ENCODE measurements around the gene NUP98.
"Not testable (repeated sequence)": the region's sequence is repeated elsewhere in the genome, so short reads cannot be mapped to it uniquely, and the experiment has no call there.

Gene NUP98

DNA sequence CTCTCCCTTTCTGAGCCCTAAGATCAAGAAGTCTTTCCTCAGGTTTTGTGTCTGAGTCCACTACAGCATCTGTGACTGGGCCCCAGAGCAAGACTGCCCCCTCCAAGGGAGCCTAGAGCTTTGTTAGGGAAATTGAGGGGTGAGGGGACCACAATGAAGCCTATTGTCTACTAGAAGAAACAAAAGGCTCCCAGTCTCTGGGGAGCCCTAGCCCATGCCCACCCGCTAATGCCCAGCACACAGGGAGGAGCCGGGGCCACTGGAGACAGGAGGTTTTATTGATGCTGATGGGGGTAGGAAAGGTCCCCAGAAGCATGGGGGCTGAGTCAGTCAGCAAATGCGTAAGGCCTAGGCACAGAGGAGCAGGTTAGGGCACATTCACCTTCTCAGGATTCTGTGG is 29.4 kb upstream of the NUP98 start:
- no peak for DNase-seq (ENCODE audit: low read depth in 2 of 2)

DNA sequence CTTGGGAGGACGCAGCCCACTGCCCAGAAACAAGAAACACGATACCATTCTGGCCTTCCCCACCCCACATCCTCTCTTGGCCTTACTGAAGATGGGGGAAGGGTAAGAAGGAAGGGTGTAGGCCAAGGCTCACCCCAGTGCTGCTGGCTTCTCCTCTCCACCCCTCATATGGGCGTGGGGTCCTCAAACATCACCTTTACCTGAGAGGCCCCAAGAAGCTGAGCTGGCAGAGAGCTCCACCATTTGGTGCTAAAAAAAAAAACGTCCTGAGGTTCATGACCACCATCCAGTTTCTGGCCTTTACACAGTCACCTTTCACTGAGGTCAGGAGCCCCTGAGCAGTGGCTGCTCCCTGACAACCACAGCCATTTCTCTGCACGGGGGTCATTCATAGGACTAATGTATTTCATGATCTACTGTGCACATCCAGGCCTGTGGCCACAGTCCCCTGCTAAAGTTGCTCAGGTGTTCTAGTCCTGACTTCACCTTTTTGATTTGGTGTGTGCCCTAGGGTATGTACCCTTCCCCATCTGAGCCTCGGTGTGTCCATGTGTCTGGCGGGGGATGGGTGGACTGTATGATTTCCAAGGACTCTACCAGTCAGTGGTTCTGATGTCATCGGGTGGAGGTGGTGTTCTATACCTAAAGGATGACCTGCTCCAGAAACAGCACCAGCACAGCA is 28.3 kb upstream of the NUP98 start:
- DNase-seq (ENCODE audit: low read depth in 2 of 2) = no peak

DNA sequence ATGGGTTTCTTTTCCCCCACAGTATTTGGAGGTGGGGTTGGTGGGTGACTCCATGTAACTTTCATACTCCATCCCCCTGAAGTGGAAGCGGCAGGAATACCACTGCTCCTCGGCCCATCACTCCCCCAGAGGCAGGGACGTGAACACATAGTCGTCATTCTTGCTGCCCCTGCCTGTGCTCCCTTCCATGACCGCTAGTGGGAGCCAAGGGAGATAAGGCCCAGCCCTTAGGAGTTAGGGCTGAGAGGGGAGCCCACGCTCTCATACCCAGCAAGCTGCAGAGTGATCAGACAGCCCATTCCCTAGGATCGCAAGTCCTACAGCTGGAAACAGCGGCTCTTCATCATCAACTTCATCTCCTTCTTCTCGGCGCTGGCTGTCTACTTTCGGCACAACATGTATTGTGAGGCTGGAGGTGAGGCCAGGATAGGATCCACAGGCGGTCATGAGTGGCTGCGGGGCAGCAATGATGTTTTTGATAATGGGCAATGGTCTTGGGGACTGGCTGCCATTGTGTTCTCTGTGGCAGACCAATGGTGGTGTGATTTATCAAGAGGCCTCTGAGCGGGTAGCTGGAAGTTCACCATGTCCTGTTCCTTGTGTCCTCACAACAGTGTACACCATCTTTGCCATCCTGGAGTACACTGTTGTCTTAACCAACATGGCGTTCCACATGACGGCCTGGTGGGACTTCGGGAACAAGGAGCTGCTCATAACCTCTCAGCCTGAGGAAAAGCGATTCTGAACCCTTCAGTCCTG is 27.5 kb upstream of the NUP98 start:
- DNase-seq (ENCODE audit: low read depth in 2 of 2) = peak; percentile 68 to 73

DNA sequence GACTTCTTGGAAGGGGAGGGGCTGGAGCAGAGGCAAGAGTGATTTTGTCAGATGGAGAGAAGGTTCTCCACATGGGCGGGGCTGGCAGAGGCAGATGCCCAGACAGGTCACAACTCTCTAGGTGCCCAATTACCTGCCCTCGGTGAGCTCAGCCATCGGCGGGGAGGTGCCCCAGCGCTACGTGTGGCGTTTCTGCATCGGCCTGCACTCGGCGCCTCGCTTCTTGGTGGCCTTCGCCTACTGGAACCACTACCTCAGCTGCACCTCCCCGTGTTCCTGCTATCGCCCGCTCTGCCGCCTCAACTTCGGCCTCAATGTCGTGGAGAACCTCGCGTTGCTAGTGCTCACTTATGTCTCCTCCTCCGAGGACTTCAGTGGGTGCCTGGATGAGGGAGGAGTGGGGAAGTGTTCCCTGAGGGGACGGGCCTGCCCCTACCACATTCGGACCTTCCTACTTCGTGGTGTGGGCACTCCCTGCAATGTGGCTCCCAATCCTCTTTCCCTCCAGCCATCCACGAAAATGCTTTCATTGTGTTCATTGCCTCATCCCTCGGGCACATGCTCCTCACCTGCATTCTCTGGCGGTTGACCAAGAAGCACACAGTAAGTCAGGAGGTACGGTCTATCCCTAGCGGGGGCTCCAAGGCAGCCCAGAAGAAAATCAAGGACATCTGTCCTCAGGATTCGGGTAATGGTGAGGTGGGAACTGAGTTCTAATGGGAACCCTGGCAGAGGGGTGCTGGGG is 26.6 kb upstream of the NUP98 start:
- DNase-seq (ENCODE audit: low read depth in 2 of 2) = no peak

DNA sequence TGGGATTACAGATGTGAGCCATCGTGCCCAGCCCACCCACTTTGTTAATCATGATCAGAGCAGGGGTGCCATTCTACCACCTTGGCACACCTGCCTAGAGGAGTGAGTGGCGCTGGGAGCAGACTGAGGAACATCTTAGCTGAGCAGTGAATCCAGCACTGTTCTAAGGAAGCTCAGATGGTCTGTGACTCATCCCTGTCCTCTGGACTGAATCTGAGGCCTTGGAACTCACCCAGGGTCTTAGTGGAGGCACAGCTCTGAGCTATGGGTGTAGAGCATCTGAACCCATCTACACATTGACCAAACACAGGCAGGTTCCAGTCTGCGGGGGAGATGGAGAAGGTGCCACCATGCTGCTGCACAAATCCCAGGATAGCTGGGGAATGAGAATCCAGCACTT is 25.9 kb upstream of the NUP98 start:
- DNase-seq (ENCODE audit: low read depth in 2 of 2) = no peak

DNA sequence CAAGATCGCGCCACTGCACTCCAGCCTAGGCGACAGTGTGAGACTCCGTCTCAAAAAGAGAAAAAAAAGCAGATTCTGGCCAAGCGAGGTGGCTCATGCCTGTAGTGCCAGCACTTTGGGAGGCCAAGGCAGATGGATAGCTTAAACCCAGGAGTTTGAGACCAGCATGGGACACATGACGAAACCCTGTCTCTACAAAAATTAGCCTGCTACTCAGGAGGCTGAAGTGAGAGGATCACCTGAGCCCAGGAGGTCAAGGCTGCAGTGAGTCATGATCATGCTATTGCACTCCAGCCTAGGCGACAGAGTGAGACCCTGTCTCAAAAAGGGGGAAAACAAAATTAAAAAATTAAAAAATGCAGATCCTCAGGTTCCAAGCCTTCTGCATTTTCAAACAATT is 25.0 kb upstream of the NUP98 start:
- DNase-seq (ENCODE audit: low read depth in 2 of 2) = no peak

DNA sequence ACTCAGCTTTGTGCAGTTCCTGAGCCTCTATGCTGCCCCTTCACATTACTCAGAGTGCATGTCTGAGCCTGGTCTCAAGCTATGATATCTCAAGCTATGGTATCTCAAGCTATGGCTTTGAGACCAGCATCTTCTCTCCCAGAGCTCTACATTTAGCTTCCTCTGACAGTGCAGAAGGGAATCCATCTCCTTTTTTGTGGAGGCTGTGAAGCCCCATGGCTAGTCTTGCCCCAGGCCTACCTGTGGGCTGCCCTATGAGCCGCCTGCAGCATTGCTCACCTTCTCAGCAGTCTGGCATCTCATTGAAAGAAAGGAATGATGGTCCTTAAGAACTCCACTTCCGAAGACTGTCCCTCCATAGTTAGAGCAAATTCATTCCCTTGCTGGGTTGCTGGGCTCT is 23.6 kb upstream of the NUP98 start:
- DNase-seq (ENCODE audit: low read depth in 2 of 2) = no peak

DNA sequence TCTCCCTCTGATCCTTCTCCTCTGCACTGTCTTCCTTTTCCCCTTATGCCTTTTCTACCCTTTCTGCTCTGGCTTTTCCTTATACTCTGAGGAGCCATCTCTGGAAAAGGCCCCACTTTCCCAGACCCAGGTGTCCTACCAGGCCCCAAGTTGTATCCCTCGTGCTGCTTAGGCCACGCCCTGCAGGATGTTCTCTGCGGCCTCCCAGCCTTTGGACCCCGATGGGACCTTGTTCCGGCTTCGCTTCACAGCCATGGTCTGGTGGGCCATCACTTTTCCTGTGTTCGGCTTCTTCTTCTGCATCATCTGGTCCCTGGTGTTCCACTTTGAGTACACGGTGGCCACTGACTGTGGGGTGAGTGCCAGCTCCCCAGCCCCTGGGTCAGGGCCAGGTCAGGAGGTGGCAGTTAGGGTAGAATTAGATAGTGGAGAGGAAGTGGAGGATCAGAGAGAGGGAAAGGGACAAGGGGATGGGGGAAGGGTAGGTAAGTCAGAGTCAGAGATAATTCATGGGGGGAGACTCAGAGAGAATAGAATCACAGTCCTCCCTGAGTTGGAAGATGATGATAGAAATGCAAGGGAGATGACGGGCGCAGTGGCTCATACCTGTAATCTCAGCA is 19.9 kb upstream of the NUP98 start:
- DNase-seq (ENCODE audit: low read depth in 2 of 2) = no peak

DNA sequence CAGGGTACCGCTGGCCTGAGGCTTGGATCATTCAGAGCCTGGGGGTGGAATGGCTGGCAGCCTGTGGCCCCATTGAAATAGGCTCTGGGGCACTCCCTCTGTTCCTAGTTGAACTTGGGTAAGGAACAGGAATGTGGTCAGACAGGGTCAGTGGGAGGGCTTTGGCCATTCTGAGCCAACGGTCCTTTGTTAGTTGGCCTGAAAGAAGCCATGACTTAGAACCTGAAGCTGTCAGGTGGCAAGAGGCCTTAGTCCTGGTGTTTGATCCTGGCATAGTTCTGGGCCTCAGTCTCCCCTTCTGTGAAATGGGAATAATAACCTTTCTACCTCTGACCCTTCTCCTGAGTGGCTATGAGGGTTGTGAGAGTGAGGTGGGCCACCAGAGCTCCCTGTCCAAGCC is 19.3 kb upstream of the NUP98 start:
- no peak for DNase-seq (ENCODE audit: low read depth in 2 of 2)

DNA sequence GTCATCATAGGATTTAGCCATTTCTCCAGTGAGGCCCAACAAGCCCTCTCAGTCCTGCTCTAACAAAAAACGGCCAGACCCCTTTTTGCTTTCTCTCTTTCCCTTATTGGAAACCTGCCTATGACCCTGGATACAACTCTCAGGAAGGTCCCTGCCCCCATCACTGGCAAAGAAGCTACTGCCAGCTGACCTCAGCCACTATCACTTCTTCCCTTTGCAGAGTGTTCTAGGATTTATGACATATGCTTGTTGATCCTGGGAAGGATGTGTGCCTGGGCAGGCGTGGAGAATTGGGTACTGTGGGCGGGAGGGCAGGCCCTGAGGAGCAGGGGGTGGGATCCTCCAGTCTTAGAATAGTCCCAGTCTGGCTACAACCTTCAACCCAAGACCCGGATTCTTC is 18.5 kb upstream of the NUP98 start:
- DNase-seq (ENCODE audit: low read depth in 2 of 2) = no peak

DNA sequence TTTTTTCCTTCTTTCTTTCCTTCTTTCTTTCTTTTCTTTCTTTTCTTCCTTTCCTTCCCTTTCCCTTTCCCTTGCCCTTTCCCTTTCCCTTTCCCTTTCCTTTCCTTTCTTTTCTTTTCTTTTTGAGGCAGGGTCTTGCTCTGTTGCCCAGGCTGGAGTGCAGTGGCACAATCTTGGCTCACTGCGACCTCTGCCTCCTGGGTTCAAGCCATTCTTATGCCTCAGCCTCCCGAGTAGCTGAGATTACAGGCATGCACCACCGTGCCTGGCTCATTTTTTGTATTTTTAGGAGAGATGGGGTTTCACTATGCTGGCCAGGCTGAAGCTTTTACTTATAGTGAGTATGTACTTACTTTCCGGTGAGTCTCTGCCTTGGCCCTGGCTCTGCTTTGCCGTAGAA is 17.5 kb upstream of the NUP98 start:
- not testable (repeated sequence) for DNase-seq (ENCODE audit: low read depth in 2 of 2)

DNA sequence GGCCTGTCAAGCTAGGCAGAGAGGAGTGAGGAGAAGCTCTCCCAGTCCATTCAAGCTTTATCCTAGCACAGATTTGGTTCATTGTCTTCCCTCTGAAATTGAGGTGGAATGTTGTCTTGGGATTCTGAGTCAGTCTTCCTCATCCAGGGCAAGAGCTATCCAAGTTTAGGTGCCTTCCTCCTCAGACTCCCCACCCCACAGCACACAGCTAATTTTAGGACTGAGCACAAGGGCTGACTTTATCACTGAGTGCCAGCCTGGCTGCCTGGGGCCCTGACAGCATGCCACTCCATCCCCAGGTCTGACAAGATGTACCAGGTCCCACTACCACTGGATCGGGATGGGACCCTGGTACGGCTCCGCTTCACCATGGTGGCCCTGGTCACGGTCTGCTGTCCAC is 13.6 kb upstream of the NUP98 start:
- DNase-seq (ENCODE audit: low read depth in 2 of 2) = no peak

DNA sequence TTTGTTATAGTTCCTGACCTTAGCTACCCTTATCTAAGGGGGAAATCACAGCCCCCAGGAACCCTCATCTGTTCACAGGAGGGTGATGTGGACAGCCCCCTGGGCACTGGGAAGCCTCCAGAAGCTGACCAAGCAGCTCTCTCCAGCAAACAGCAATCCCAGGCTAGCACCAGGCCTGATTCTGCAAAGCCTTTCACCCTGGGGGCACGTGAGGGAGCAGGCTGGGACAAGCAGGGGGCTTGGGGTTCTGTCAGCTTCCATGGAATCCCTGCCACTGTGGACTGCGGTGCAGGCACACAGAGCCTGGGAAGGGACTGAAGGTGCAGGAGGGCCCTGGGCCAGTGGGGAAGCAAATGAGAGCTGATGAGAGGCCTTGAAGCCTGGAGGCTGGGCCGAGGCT is 13.1 kb upstream of the NUP98 start:
- no peak for DNase-seq (ENCODE audit: low read depth in 2 of 2)

DNA sequence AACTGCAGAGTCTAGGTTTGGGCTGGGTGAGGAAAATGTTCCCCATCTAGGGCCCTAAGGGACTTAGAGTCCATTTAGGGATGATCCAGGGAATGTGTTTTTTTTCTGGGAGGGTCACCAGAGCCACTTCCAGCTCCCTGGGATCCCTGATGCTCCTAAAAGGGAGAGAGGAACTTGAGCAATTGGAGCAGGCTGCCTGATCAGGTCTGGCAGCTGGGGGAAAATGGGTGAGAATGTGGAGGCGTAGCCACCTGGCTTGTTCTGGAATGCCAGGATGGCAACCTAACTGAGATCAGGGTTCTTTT is 12.2 kb upstream of the NUP98 start:
- DNase-seq (ENCODE audit: low read depth in 2 of 2) = no peak

DNA sequence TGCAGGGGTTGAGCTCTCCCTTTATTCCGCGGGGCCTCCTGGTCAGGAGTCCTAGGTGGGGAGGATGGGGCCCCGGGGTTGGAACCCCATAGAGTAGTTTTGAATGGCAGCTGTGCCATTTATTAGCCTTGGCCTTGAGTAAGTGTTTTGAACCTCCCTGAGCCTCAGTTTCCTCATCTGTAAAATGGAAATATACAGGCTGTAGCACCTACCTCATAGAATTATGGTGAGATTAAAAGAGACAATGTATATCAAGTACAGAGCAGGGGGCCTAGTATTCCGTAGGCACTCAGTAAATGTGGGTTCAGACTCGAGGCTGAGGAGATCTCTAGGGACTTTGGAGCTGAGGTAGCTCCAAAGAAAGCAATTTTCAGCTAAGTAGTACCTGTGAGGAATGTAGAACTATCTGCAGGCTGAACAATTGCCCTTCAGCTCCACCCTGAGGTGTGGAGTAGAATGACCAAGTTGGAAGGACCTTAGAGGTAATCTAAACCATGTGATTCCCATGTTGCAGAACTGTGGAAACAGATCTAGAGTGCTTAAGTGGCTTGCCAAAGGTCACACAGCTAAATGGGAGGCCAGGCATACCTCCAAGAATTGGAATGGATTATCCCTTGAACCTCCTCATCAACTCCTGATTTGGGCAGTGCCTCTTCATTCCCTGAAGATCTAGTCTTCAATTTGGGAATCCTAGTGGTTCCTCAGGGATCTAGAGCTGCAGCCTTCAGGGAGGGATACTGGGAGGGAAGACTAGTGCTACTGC is 11.7 kb upstream of the NUP98 start:
- DNase-seq (ENCODE audit: low read depth in 2 of 2) = no peak

DNA sequence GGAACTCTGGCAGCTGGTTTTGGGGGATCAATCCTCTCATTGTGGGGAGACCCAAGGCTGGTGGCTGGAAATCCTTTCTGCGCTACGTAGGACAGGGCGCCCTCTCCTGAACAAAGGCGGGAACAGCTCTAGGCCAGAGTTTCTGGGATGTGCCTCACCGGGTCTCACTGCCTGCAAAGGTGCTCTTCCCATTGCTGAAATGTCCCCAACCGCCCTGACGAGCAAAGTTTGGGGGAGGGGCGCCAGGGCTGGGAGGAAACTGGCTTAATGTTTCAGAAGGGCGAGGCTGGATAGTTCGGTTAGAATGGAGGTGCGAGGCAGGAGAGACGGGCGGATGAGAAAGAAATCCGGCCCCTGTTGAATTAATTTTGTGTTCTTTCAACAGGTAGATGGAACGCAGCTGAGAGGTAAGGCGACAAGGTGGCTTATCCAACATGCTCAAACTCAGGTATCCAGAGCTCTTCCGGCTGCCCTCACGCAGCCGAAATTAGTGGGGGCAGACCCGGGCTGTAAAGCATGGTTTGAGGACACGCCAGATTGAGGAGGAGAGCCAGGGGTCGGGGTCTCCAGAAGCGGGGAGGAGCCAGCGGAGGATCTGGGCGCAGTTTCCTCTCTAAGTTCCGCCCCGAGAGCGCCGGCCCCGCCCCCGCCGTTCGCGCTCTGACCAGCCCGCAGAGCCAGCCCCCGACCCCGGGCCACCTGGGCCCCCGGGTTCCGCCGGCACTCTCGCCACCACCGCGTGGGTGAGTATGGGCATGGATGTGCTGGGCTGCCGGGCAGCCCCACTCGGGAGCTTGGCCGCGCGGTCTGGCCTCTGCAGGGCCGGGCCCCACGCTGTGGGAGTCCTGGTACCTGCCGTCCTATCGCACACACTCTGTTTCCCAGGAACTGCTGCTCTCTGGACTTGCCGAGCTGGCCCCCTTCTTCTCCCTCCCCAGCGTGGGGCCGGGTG is 10.8 kb upstream of the NUP98 start, which contains the start of gene PGAP2:
Gene PGAP2, plus strand, starts transcription at position 652 of the 952 bp plus-strand sequence. CDS start 2,700 bp downstream, outside the sequence.
- peak in 1 of 2 donors; percentile 48 for DNase-seq (ENCODE audit: low read depth in 2 of 2)

DNA sequence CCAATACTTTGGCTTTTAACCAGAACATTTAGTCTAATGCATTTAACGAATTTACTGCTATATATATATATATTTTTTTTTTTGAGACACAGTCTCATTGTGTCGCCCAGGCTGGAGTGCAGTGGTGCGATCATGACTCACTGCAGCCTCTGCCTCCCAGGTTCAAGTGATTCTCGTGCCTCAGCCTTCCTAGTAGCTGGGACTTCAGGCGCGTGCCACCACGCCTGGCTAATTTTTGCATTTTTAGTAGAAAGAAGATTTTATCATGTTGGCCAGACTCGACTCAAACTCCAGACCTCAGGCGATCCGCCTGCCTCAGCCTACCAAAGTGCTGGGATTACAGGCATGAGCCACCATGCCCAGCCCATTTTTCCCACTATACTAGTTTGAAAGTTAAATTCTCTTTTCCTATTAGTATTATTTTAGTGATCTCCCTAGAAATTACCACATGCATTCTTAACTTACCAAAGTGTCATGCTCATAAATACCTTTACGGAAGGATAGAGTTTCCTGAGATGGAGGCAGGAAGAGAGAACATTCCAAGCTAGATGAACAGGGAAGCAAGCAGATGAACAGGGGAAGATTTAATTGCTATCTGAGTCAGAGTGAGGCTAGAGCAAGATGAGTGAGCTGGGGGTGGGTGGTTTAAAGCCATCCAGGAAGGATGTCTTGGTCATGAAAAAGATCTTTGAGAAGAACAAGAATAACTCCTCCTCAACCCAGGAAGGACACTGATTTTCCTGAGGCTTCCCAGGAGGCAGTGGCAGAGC is 6.6 kb upstream of the NUP98 start:
- no peak for DNase-seq (ENCODE audit: low read depth in 2 of 2)

DNA sequence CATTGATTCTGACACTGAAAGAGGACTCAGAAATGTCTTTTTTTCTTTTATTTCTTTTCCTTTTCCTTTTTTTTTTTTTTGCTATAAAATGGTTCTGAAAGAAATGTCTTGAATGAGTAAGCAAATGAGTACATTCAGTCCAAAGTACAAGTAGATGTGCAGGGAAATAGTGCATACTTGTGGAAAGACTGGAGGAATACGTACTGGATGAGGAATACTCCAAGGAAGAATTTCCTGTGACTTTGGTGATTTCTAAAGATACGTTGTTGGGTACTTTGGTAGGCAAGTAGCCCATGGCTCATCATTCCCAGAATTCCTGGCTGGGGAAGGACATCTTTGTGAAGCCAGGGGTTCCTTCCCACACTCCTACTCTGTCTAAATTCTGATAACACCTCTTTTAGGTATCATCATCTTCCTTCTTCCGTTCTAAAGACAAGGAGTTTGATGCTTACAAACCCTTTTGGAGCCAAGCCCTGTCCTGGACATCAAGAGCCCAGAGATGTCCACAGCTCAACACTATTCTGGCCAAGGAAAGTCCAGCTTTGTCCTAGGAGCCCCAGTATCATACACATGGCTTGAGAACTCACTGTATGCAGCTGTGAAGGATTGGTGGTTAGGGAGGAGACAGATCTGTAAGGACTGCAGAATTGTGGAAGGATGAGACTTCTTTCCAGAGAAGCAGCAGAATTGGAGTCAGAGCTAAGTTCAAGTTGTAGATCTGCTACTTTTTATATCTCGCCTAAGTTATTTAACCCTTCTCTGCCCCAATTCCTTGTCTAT is 4.8 kb upstream of the NUP98 start:
- DNase-seq (ENCODE audit: low read depth in 2 of 2) = no peak

DNA sequence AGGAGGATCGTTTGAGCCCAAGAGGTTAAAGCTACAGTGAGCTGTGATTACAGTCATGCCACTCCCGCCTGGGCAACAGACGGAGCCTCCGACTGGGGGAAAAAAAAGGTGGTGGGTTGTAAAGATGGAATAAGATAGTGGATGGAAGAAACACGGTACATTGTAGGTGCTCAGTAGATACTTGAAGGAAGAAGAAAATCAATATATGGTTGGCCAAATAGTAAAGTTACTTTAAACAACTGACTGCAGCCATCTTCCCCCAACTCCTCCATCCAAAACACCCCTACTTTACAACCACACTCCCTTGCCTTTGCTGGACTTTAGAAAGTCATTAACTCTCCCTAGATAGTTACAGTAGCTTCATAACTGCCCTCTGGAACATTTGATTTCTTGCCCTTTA is 2.5 kb upstream of the NUP98 start:
- DNase-seq (ENCODE audit: low read depth in 2 of 2) = no peak

All from stimulated activated CD8-positive, alpha-beta memory T cell treated with anti-CD3 and anti-CD28 coated beads, Interleukin-7, amount 100 ng/mL, for 4 hours (primary cell).